OCI-LY7 (cell line): ENCODE data around the gene NCKAP5.

ENCODE experiments used
- EZH2phosphoT487 ChIP-seq: fragments of 200-600 bp; sonication (generic); IDR thresholded peaks from 2 replicates; pipeline ENCODE4 v1.6.1; 2018; ENCODE audit warnings: low read depth, borderline replicate concordance, mild to moderate bottlenecking, mixed run types, antibody characterized with exemption, low read length, moderate library complexity, mixed read lengths
- TF ChIP-seq, protein P1 (sequence below): fragments of 200-600 bp; sonication (generic); conservative IDR thresholded peaks from 2 replicates; pipeline ENCODE4 v1.5.1; 2014; ENCODE audit warnings: mild to moderate bottlenecking, antibody characterized with exemption, low read length, moderate library complexity, mixed read lengths

GRCh38 chr2:133292259-133292658 lies 276.0 kb downstream of the NCKAP5 start:
- TF ChIP-seq, protein P1, sequence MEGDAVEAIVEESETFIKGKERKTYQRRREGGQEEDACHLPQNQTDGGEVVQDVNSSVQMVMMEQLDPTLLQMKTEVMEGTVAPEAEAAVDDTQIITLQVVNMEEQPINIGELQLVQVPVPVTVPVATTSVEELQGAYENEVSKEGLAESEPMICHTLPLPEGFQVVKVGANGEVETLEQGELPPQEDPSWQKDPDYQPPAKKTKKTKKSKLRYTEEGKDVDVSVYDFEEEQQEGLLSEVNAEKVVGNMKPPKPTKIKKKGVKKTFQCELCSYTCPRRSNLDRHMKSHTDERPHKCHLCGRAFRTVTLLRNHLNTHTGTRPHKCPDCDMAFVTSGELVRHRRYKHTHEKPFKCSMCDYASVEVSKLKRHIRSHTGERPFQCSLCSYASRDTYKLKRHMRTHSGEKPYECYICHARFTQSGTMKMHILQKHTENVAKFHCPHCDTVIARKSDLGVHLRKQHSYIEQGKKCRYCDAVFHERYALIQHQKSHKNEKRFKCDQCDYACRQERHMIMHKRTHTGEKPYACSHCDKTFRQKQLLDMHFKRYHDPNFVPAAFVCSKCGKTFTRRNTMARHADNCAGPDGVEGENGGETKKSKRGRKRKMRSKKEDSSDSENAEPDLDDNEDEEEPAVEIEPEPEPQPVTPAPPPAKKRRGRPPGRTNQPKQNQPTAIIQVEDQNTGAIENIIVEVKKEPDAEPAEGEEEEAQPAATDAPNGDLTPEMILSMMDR: no peak
- TF ChIP-seq EZH2phosphoT487: no peak
